CD4-positive, alpha-beta T cell treated with Interleukin-21 for 1 hour (primary cell): Measurements from ENCODE around the gene SLC12A8.

Source experiments
- DNase-seq: peaks from one replicate; pipeline ENCODE4 v3.0.0-alpha.2; 2020

The SLC12A8 gene

DNA sequence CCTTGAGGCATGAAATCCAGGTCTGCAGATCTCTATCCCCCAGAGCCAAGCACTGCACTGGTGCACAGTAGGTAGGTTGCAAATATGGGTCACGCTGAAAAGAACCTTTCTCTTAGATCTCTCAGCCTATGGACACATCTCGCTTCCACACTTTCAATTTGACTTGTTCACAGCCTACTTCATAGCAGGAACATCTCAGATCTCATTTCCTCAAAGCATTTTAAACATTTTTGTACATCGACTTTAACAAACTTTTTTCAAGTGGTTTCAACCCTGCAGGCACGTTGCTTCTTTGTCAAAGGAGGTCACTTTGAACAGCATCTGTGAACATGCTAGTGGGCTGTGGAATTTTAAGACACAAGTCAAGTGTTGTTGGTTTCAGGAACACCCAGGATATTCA, 76.0 kb downstream of the SLC12A8 start:
- no peak for DNase-seq

DNA sequence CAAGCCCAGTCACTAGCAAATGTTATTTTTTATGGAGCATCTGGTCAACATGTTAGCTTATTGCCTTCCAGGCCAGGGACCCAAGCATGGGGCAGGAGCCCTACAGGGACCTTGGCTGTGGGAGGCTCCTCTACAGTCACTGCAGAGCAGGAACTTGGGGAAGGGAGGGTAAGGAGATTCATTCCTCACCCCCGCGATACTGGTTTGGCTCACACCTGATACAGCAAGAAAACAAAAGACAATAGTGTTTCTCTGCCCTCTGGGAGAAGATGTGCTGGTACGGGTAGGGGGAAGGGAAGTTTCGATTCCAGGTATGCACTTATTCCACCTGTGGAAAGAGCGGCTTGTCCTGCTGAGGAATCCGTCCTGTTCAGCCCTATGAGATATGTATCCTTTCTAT, 77.6 kb downstream of the SLC12A8 start:
- no peak for DNase-seq

DNA sequence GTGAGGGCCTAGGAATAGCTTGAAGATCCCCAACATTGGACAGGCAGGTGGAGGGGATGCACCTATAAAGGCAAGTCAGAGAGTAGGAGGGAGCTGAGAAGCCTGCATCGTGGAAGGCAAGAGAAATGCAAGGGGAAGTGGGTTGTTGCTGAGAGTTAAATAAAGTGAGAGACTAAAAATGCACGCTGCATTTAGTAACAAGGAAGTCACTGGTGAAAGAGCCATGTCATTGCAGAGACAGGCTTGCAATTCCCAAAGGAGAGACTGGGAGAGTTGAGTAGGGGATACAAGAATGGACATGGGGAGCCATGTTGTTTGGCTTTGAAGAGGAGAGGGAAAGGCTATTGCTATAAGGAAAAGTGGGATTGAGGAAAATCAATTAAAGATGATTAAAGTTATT, 79.7 kb downstream of the SLC12A8 start:
- no peak for DNase-seq

DNA sequence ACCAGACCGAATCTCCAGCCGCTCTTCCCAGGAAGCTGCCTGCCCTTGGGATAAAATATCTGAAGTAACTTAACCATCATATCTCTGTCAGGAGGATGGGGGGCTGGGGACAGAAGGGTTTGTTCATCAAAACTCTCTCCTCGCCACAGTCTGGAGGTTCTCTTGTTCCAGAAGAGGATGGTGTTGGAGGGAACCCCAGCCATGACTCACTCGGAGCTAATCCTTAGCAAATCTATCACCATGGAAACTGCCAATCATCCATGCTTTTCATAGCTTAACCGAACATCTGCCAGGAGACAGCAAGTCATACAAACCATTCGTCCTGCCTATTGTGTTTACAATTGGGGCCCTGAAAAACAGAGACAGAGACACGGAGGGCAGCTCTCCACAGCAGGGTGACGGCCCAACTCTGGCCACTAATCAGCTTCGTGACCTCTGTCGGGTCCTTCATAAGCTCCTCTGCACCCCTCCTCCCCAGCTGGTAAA, 83.0 kb downstream of the SLC12A8 start:
- no peak for DNase-seq

DNA sequence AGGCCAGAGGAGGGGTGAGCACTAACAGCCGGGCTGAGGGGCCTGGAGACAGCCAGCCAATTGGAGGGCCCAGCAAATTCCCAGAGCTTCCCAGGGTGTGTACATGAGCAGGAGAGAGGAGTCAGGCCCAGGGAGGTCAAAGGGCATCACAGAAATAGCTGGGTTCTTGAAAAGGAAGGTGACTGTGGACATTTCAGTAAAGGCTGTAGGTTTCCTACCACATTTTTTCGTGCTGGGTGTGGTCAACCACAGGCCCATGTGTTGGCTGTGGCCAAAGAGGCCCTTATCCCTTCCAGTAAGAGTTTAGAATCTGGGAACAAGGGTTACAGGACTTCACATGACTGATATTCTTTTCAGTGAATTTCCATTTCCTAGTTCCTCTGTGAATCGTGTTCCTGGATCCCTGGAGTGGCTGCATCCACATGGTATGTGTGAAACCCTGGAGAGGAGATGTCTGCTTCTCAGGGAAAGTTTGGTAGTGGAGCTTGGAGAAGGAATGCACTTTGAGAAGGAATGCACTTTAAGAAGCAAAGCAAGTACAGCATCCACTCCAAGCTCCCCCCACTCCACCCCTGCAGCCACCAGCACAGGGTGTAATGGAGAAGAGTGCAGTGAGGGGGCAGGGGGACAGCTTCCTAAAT, 83.6 kb downstream of the SLC12A8 start:
- no peak for DNase-seq

DNA sequence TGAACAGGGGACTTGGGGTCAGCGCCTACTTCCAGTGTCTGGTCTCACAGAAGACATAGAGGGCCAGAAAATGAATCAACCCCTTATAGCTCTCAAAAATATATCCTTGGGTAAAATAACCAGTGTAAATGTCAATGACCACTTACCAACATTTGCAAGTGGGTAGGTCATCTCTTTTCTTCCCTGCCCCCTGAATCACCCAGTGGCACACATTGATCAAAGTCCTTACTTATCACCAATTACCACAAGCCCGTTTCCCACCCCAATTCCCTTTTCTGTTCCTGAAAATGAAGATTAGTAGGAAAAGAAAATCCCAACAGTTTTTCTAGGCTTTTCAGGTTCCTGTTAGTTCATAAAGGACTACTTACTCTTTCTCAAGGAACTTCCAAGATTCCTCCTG, 86.2 kb downstream of the SLC12A8 start:
- DNase-seq: no peak

DNA sequence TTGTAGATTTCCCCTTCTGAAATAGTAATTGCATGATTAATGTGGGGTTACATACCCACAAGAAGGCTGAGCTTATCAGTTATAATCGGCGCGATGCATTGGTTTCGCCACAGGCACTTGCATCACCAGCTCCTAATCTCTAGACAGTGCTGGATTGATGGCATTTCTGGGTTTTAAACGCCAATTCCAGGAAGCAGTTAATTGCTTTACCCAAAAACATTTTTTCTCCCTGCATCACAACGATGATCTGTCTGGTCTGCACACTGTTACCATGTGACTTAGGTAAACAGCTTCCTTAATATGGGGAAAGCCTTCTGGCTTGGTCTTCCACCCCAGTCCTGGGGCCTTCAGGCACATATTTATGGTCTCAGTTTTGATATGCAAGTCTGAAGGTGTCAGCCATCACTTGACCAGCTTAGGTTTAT, 86.7 kb downstream of the SLC12A8 start:
- no peak for DNase-seq

DNA sequence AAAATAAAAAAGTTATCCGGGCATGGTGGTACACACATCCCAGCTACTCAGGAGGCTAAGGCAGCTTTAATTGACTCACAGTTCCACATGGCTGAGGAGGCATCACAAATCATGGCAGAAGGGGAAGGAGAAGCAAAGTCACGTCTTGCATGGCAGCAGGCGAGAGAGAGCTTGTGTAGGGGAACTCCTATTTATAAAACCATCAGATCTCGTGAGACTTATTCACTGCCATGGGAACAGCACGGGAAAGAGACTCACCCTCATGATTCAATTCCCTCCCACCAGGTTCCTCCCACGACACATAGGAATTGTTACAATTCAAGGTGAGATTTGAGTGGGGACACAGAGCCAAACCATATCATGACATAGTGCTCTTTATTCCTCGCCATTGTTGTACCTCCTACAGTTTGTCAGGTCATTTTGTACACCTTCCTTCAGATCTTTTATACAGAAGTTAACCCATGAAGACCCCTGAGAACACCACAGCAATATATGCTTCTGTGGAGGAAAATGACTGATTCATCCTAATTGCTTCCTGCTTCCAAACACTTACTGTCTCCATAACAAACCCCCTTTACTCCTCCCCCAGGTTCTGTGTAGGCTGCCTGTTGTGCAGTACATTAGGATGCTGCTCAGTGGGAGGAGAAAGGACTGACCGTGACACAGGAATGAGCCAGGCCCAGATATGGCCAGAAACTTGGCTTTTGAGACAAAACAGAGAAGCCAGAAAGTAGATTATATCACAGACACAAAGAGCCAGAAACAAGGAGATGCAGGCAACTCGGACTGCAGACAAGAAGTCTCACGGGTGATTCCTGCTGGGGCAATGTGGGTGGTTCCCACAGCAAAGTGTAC, 88.9 kb downstream of the SLC12A8 start:
- DNase-seq: no peak

DNA sequence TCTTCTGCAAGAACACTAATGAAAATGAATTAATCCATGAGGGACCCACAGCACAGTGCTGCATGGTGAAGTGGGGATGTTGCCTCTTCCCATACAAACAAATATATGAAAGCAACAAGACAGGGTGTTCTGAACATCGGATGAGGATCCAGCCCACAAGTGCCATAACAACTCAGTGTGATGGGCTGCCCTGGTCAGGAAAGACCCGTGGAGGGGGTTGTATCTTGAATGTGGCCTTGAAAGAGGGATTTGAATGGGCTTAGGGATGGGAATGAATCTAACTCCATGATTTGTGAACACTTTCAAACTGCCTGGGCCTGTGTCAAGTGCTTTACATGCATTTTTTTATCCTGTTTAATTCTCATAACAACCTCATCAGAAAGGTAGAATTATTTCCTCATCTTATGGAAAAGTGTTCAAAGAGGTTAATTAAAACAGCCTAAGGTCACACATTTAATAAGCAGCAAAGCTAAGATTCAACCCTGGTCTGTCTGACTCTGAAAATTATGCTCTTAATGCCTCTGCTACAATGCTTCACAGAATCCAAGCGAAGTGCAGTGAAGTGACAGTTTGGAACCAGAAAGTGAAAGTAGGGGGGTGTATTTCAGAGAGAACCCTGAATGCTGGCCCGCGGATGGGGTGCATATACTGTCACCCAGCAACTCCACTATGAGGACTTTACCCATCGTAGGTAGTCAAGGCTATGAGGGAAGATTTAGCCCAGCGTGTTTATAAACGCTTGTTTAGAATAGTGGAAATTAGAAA, 91.1 kb downstream of the SLC12A8 start:
- DNase-seq: peak; percentile 40

DNA sequence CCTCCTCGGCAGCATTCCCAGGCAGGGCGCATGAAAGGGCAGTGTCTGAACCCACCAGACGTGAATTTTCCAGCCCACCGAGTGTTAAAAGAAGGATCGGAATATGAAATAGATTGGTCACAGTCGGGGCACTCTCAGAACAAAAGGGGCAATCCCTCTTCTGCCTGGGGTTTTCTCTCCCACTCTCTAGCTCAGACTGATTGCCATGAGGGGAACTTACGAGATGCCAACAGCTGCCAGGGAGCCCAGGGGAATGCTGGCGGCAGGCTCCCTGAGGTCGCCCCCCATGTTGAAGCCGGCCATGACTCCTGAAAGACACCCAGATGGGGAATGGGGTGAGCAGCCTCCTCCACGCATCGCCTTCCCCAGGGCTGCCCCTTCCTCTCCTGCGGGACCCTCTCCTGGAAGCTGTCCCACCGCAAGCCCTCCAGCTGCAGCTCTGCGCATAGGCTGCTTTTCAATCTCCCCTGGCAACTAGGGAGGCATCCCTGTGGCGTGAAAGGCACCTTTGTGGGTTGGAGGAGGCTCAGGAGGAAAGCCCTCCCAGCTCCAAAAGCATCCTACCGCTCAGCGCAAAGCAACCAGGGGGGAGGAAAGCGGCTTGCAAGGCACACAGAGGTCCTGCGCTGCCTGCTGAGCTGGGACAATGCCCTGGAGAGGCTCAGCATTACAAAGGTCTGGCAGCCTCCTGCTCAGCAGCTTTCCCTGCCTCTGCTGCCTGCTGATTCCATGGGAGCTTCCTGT, 92.0 kb downstream of the SLC12A8 start:
- no peak for DNase-seq

DNA sequence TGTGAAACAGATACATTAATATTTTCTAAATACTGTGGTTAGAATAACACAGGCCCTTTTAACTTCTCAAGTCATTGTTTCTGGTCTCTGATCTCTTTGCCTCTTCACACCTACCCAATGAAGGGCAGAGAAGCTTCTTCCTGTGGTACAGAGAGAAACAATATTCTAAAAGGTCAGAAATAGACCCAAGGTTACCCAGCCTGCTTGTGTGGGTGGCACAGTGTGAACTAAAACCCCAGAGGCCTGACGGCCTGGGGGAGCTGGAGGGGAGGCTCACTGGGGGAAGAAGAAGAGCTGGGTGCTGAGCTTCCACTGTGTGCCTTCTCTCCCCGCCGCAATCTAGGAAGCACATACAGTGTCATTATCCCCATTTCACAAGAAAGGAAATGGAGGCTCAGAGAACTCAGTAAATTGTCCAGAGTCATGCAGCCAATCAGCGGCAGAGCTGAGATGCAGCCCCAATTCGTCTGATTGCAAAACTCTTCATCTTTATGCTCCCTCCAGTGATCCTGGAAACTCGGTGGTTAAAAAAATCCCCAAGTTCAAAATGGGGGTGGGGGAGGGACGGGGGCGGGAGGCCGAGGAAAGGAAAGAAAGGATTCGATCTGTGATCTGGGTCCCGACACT, 92.7 kb downstream of the SLC12A8 start:
- DNase-seq: peak; percentile 36

DNA sequence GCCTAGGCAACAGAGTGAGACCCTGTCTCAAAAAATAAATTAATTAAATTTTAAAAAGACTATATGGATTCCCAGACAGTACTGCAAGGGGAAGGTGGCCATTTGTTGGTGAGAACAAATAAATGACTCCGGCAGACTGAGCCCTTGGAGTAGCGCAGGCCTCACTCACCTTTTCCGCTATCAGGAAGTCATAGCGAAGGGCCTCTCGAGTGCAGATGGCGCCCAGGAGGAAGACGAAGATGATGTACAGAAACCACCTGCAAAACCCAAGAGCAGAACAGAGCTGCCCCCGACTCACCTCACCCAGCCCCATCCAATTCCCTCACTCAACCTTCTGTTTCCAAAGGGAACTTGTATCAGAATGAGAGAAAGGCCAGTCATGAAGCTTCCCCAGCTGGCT, 93.9 kb downstream of the SLC12A8 start:
- DNase-seq: no peak

DNA sequence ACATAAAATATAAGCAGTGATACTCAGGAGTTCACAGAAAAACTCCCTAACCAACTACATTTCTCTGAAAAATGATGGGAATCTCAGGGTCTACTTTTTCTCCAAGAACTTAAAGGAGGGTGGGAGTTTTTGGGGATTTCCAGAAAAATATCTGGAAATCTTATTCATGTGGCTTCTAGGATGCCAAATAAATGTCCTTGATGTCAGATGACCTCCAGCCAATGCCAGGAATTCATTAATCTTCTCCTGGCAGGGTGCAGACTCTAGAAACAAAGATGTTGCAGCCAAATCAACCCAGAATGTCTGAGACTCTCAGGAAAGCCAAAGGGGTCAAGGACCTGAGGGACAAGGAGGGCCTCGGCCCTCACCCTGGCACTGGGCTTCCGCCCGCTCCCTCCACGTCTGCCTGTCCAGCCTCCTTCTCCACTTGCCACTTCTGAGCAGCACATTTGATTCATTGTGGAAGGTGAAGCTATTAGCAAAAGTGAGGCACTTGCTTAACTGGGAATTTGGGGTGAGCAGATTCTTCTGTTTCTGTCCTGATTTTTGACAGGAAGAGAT, 94.8 kb downstream of the SLC12A8 start:
- no peak for DNase-seq

DNA sequence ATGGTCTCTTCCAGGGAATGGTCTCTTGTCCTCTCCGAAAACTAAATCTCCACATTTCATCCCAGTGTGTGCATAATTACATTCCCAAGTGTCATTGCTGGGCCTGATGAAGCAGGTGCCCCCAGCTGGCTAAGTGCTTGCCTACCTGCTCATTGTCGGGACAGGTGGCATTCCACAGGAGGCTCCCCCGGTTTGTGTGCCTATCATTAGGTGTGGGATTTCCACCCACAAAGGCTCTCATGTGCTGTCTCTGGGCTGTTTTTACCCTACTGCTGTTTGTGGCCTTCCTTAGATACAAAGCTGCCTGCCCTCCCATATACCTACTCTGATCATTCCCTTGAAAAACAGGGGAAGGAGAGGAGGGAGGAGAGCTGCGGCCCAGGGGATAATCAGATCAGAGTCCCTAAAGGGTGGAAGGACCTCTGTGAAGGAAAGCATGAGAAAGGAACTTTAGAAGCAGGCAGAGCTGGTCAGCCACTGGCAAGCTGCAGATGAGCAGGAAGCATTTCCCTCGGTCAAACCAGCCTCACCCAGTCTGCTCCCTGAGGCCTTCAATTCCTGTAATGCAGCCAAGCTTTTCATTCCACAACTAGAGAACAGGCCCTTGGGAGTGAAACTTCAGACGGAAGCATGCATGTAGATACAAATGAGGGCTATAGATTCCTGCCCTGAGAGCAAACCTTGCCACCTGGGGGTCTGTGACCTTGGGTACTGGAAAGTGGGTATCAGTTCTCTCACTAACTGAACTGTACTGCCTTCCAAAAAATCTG, 96.1 kb downstream of the SLC12A8 start:
- no peak for DNase-seq

DNA sequence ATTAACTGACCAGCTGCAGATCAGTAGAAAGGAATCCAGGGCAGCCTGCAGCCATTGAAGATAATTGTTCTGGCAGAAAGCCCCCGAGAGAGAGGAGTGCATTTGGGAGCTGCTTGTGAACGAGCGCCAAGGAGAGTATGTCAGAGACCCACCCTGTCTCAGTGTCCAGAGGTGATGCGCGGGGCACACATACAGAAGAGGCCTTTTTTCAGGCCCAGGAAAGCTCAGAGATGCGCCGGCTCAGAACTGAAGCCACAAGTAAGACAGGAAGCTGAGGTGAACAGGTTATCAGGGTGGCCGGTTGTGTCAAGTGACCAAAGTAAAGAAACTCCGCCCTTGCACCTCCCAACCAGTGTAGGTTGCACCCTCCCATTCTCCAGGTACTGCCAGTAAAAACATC, 96.9 kb downstream of the SLC12A8 start:
- no peak for DNase-seq

DNA sequence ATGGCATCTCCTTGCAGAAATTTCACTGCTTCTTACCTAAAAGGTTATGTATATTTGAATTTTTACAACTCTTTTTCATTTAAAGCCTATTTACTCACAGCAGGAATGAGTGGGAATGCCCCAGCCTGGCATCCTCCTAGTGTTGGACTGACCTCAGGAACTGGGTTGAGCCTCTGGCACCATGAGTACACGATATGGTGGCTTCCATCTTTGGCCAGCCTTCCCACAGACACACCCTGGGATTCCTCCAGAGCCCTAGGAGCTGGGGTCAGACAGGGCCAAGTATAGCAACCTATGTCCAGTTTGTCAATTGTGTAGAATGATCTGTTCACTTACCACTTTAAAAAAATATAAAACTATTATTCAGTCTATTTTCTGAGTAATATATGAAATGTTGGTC, 99.6 kb downstream of the SLC12A8 start:
- no peak for DNase-seq

DNA sequence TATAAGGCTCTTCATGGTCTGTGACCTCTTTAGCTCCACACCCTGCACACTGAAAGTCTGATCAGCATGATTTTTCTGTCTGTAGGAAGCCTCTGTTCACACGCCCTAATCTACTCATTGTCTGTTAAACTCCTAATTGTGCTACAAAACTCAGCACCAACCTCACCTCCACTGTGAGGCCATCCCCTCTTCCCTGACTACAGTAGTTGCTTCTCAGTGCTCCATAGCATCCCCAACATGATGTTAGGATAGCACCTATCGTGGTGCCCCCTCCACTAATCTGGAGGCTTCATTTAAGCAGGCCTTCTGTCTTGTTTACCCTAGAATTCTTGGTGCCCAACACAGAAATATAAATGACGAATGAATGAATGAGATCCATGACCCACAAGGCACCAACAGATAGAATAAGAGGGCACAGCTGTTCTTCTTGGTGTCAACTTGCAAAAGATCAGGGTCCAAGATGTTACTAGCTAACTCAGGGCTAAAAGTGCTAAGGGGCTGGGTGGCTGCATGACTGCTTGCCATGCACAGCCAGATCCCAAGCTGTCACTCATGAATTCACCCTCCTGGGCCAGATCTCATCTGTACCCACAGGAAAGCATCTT, 101.6 kb downstream of the SLC12A8 start:
- no peak for DNase-seq

DNA sequence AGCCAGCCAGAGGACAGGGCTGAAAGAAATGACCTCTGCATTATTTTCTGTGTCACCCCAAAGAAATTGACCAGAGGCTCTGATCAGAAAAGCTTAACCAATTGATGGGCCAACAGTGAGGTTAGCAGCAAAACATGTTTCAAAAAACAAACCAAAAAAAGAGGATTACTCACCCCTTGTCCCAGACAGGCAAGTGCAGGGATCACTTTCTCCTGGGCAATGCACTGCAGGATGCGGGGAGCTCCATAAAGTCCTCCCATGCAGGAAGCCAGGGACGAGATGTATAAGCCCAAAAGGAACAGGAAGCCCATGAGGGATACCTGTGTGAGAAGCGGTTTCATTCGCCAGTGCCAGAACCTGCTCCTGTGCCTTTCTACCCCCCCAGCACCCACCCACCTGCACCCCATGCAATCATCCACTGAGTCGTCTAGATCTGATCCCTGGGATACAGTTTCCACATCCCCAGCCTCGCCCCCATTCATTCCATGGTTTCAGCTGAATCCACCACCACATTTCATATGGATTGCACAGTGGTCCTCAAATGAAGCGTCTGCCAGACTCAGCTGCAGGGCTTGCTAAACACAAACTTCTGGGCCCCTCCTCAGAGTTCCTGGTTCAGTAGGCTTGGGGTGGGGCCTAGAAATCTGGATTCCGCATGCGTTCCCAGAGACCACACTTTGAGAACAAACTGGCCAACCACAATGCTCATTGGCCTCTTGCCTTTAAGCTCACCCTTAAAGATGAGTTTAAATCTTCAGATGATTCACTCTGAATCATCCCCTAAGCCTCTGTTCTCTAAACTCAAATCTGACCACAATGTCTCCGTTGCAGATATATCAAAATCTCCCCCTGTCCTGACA, 102.3 kb downstream of the SLC12A8 start:
- no peak for DNase-seq

DNA sequence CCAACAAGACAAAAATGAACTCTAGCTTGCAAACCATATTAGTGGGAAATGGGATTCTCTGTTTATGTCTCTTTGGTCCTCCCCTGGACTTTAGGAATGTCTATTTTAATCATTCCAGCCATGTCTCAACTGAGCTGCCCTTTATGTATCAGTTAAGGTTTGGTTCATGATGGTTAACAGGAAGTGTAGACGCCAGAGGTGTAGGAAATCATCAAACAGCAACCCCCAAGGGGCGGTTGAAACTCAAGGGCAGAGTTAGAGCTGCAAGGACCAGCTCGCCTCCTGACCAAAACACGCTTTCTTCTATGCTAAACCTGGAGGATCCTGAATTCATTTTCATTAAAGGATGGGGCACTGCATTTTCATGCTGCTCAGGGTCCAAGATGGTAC, 103.0 kb downstream of the SLC12A8 start:
- DNase-seq: no peak
